Activated T-cell treated with anti-CD3 and anti-CD28 coated beads for 24 hours (primary cell): ENCODE data around the gene SLC36A3.
"Not testable (repeated sequence)": the region's sequence is repeated elsewhere in the genome, so short reads cannot be mapped to it uniquely, and the experiment has no call there.

Source experiments
- DNase-seq: peaks from one replicate; pipeline ENCODE4 v3.0.0-alpha.2; 2020; ENCODE audit warnings: low read depth

The SLC36A3 gene

GRCh38 chr5:151237685-151238084 lies 65.9 kb downstream of the SLC36A3 start:
- DNase-seq, result no peak

DNA sequence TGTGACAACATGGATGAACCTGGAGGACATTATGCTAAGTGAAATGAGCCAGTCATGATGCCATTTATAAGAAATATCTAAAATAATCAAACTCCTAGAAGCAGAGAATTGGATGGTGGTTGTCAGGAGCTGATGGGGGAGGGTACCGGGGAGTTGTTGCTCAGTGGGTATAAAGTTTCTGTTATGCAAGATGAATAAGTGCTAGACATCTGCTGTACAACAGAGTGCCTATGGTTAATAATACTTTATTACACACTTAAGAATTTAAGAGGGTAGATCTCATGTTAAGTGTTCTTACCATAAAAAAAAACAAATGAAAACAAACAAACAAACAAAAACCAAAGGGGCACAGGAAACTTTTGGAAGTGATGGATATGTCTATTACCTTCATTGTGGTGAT lies 66.7 kb downstream of the SLC36A3 start:
- no peak for DNase-seq

DNA sequence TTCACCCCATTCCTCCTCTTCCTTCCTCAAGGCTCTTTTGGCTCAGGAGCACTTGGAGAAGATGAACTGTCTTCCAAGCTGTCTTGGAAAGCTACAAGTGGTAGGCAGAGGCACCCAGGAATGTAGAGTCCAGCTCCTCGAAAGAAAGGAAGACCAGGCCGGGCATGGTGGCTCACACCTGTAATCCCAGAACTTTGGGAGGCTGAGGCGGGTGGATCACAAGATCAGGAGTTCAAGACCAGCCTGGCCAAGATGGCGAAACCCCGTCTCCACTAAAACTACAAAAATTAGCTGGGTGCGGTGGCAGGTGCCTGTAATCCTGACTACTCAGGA lies 68.4 kb downstream of the SLC36A3 start:
- not testable (repeated sequence) for DNase-seq

- no peak for DNase-seq
Observed at GRCh38 chr5:151234476-151235238, 68.9 kb downstream of the SLC36A3 start.

DNA sequence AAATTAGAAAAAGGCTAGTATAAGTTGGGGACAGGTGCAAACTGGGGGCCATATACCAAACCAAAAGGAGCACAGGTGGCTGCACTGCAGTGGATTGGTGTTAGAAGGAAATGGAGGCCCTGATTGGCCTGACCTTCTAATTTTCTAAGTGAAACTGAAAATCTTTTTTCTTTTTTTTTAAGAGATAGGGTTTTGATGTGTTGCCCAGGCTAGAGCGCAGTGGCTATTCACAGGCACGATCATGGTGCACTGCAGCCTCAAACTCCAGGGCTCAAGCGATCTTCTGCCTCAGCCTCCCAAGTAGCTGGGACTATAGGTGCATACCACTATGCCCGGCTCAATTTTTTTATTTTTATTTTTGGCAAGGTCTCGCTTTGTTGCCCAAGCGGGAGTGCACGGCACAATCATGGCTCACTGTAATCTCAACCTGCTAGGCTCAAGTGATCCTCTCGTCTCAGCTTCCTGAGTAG lies 69.9 kb downstream of the SLC36A3 start:
- DNase-seq, result no peak

DNA sequence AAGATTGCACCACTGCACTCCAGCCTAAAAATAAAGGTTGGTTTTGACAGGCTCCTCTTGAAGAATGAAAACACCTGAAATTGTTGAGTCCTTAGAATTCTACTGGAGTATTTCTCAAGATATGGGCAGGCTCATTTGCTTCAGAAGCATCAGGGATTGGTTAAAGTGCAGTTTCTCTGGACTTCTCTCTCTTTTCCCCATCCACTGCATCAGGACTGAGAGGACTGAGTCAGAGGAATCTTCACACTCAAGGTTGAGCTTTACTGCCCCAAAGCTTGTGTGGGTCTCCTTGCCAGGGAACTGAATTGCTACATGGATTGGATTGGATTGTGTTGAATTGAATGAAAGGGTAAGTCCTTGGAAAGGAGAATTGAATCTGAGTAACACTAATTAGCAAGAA lies 72.2 kb downstream of the SLC36A3 start:
- DNase-seq, result no peak

- no peak for DNase-seq
Observed at GRCh38 chr5:151230048-151230680, 73.4 kb downstream of the SLC36A3 start.

DNA sequence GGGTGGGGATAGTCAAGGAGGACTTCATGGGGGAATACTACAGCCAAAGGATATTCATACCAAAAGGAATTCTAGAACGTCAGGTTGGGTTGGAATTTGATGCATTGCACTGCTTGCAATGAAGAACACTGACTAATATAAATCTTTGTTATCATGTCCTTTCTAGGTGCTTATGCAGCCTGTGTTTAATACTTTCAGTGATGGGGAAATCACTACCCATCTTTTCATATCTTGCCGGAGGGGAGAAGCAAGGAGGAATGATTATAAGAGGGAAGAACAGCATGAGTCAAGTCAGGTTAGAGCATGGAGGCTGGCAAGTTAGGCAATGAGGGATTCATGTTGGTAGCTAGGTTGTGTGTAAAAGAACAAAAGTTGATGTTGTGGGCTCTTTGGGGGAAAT lies 74.6 kb downstream of the SLC36A3 start:
- DNase-seq, result no peak

DNA sequence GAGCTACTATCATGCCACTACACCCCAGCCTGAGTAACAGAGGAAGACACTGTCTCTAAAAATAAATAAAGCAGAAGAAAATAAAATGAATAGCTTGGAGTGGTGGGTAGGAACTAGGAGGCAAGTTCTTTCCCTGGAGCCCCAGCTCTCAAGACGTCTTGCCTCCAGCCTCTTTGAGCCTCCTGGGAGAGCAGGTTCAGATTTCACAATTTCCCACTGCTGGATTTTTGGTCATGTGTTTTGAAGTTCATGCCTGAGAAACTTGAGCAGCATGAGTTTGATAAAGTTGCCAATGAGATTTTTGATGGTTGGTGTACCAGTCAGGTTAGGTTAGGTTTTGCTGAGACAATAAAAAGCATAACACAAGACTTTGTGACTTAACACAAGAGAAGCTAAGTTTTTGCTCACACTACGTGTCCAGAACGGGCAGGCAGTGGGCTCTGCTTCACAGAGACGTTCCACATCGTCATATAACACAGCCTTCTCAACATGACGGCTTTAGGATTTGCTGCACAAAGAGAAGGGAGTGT lies 75.6 kb downstream of the SLC36A3 start:
- DNase-seq, result no peak
